ENCODE data around the gene SETD2. TPM values are rescaled to one million over a fixed set of nuclear protein-coding genes. Genes with fewer than 3 reads are reported as not detected.

SETD2 gene
- polyA plus RNA-seq, 1 experiment: 30.8 TPM

DNA sequence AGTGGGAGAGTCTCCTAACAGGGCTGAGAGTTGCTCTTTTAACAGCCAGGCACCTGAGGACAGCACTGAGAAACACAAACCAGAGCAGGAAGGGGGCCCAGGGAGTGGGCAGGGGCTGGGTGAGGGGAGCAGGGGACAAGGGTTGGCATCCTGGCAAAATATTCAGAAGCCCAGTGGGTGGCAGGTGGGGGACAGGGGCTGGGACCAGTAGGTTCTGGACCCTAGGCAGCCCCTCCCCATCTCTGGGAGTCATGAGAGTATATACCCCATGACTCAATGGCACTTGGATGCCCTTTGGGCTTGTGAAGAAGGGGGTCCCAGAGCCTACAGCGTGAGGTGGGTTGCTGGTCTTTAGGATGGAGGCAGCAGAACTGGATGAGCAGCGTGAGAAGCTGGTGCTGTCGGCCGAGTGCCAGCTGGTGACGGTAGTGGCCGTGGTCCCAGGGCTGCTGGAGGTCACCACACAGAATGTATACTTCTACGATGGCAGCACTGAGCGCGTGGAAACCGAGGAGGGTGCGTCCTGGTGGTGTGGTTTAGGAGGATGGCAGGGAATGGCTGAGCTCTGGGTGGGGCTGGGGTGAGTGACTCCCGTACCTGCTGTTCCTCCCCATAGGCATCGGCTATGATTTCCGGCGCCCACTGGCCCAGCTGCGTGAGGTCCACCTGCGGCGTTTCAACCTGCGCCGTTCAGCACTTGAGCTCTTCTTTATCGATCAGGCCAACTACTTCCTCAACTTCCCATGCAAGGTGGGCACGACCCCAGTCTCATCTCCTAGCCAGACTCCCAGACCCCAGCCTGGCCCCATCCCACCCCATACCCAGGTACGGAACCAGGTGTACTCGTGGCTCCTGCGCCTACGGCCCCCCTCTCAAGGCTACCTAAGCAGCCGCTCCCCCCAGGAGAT lies 160.2 kb downstream of the SETD2 start:
- no peaks in the 10 kb centered on the region; the same call in 1 of the 2 replicates for H3K9me3 ChIP-seq (ENCODE audit: control insufficient read depth, insufficient read depth, low read length)
- DNase-seq (ENCODE audit: low read depth, low spot score): no peak
- ChIA-PET CTCF (no interaction called here), POLR2A (no interaction called here)
- no peak overlapping the region for H3K4me3 ChIP-seq (ENCODE audit: low read depth, low read length)
- H3K27me3 ChIP-seq (ENCODE audit: control insufficient read depth, insufficient read depth, low read length): no peaks in the 10 kb centered on the region
- no peak overlapping the region for H3K27ac ChIP-seq (ENCODE audit: low read depth, low read length)
- TF ChIP-seq, protein P1, sequence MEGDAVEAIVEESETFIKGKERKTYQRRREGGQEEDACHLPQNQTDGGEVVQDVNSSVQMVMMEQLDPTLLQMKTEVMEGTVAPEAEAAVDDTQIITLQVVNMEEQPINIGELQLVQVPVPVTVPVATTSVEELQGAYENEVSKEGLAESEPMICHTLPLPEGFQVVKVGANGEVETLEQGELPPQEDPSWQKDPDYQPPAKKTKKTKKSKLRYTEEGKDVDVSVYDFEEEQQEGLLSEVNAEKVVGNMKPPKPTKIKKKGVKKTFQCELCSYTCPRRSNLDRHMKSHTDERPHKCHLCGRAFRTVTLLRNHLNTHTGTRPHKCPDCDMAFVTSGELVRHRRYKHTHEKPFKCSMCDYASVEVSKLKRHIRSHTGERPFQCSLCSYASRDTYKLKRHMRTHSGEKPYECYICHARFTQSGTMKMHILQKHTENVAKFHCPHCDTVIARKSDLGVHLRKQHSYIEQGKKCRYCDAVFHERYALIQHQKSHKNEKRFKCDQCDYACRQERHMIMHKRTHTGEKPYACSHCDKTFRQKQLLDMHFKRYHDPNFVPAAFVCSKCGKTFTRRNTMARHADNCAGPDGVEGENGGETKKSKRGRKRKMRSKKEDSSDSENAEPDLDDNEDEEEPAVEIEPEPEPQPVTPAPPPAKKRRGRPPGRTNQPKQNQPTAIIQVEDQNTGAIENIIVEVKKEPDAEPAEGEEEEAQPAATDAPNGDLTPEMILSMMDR (IDR thresholded peaks at IDR 0.05; ENCODE audit: low read depth, low read length): no peak

DNA sequence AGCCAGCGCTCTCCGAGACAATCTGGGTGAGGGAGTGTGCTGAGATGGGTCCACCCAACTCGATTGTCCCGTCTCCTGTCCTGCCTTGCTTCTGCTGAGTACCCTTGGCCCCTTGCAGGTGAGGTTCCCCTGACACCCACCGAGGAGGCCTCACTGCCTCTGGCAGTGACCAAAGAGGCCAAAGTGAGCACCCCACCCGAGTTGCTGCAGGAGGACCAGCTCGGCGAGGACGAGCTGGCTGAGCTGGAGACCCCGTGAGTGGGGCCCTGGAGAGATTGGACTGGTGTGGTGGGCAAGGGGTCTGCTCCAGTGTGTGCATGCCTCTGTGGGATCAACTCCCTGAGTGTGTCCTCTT lies 160.9 kb downstream of the SETD2 start:
- no peak overlapping the region for H3K4me3 ChIP-seq (ENCODE audit: low read depth, low read length)
- POLR2A ChIA-PET: no interaction called here
- CTCF ChIA-PET: interaction anchor here (0.5 kb wide), 1 partner anchor 309 kb away, joined by 3 read pairs; no protein-coding TSS in a partner anchor
- TF ChIP-seq, protein P1 (IDR thresholded peaks at IDR 0.05; ENCODE audit: low read depth, low read length): no peak
- no peaks in the 10 kb centered on the region for H3K27me3 ChIP-seq (ENCODE audit: control insufficient read depth, insufficient read depth, low read length)
- H3K27ac ChIP-seq (ENCODE audit: low read depth, low read length): no peak overlapping the region
- no peaks in the 10 kb centered on the region; the same call in 1 of the 2 replicates for H3K9me3 ChIP-seq (ENCODE audit: control insufficient read depth, insufficient read depth, low read length)
- no peak for DNase-seq (ENCODE audit: low read depth, low spot score)

DNA sequence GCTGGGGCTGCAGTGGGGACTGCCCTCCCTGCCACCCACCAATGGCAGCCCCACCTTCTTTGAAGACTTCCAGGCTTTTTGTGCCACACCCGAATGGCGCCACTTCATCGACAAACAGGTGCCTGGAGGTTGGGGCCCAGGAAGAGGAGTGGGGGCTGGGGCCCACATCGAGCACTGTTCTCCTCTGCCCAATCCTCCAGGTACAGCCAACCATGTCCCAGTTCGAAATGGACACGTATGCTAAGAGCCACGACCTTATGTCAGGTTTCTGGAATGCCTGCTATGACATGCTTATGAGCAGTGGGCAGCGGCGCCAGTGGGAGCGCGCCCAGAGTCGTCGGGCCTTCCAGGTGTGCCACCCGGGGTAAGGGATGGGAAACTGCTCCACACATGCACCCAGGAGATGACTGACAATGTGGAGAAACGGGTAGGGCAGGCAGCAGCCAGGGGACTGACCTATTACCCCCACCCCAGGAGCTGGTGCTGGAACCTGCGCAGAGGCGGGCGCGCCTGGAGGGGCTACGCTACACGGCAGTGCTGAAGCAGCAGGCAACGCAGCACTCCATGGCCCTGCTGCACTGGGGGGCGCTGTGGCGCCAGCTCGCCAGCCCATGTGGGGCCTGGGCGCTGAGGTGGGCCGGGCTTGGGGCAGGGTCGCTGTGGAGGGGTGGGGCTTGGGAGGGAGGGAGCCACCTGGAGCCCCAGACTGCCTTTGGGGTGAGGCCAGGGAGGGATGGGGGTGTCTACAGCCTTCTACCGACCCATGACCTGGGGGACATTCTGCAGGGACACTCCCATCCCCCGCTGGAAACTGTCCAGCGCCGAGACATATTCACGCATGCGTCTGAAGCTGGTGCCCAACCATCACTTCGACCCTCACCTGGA lies 161.5 kb downstream of the SETD2 start:
- CTCF ChIA-PET: interaction anchor here (0.5 kb wide), 1 partner anchor 310 kb away, joined by 3 read pairs; no protein-coding TSS in a partner anchor
- H3K27ac ChIP-seq (ENCODE audit: low read depth, low read length): no peak overlapping the region
- no peaks in the 10 kb centered on the region for H3K27me3 ChIP-seq (ENCODE audit: control insufficient read depth, insufficient read depth, low read length)
- POLR2A ChIA-PET: no interaction called here
- TF ChIP-seq, protein P1 (IDR thresholded peaks at IDR 0.05; ENCODE audit: low read depth, low read length): no peak
- no peak for DNase-seq (ENCODE audit: low read depth, low spot score)
- H3K4me3 ChIP-seq (ENCODE audit: low read depth, low read length): no peak overlapping the region
- H3K9me3 ChIP-seq (ENCODE audit: control insufficient read depth, insufficient read depth, low read length): no peaks in the 10 kb centered on the region; the same call in 1 of the 2 replicates

DNA sequence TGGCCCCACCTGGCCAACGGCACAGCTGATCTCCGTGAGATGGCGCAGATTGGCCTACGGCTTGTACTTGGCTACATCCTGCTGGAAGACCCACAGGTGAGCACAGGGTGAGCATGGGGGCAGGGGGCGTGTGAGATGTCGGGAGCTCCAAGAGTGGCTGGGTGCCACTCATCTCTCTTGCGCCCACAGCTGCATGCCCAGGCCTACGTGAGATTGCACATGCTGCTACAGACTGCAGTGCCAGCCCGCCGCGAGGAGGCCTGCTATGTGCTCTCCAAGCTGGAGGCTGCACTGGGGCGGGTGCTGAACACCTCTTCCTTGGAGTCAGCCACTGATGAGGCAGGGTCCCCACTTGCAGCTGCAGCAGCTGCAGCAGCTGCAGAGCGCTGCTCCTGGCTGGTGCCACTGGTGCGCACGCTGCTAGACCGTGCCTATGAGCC lies 162.2 kb downstream of the SETD2 start:
- ChIA-PET CTCF (no interaction called here), POLR2A (no interaction called here)
- TF ChIP-seq, protein P1 (IDR thresholded peaks at IDR 0.05; ENCODE audit: low read depth, low read length): no peak
- Histone ChIP-seq H3K27ac (ENCODE audit: low read depth, low read length) (no peak overlapping the region), H3K4me3 (ENCODE audit: low read depth, low read length) (no peak overlapping the region), H3K27me3 (ENCODE audit: control insufficient read depth, insufficient read depth, low read length) (no peaks in the 10 kb centered on the region), H3K9me3 (ENCODE audit: control insufficient read depth, insufficient read depth, low read length) (no peaks in the 10 kb centered on the region; the same call in 1 of the 2 replicates)
- no peak for DNase-seq (ENCODE audit: low read depth, low spot score)
